Ascending aorta (tissue), 2 donors: ENCODE data around the gene MAP3K15. TPM values are rescaled to one million over a fixed set of nuclear protein-coding genes. Genes with fewer than 3 reads are reported as not detected.

ENCODE experiments used
- DNase-seq, 2 donors: peaks; one replicate each; pipeline ENCODE4 v3.0.0-alpha.2; 2019; ENCODE audit warnings: low spot score in 2 of 2
- H3K27ac ChIP-seq, 2 donors: fragments of 200-600 bp; sonication (generic); one replicate each; pipeline ENCODE4 v1.5.1; 2016 to 2017; ENCODE audit warnings: mild to moderate bottlenecking in 1 of 2
- H3K27me3 ChIP-seq: fragments of 200-600 bp; sonication (generic); one replicate; pipeline ENCODE4 v1.5.1; 2017
- H3K36me3 ChIP-seq, 2 donors: fragments of 200-600 bp; sonication (generic); one replicate each; pipeline ENCODE4 v1.5.1; 2016
- H3K4me1 ChIP-seq, 2 donors: fragments of 200-600 bp; sonication (generic); one replicate each; pipeline ENCODE4 v1.5.1; 2016 to 2017; ENCODE audit warnings: mild to moderate bottlenecking in 1 of 2
- H3K4me3 ChIP-seq, 2 donors: fragments of 200-600 bp; sonication (generic); one replicate each; pipeline ENCODE4 v1.5.1; 2016 to 2017; ENCODE audit warnings: mild to moderate bottlenecking in 1 of 2
- H3K9me3 ChIP-seq, 2 donors: fragments of 200-600 bp; sonication (generic); one replicate each; pipeline ENCODE4 v1.5.1; 2016
- CTCF ChIP-seq, 3 experiments: fragments of 200-600 bp in 2 of 3; fragments of 450-650 bp in 1 of 3; sonication (generic) in 2 of 3; IDR thresholded peaks; one replicate each; pipeline ENCODE4 v1.5.1; 2016 to 2019; ENCODE audit warnings: antibody characterized with exemption in 3 of 3, mild to moderate bottlenecking in 1 of 3, moderate library complexity in 1 of 3
- intact Hi-C: fragments of 100-400 bp; cut with DNase I; formaldehyde crosslinking; loops from one replicate; pipeline ENCODE4 v1.15.1; 2023
- total RNA-seq: library from RNA; depleted of rRNA; stranded (reverse); fragments of >200 nt; gene quantifications from one replicate; pipeline ENCODE4 v1.1.0, GENCODE V29; 2016

The MAP3K15 gene
- total RNA-seq, 1 donor from 2014 or later: 0.21 TPM

- Histone ChIP-seq H3K27ac (no peak overlapping the region), H3K9me3 (no peaks in the 10 kb centered on the region), H3K4me3 (no peak overlapping the region), H3K27me3 (no peaks in the 10 kb centered on the region), H3K36me3 (no peaks in the 10 kb centered on the region), H3K4me1 (no peaks in the 10 kb centered on the region)
- TF ChIP-seq CTCF (IDR thresholded peaks at IDR 0.05): no peak
- no peak for DNase-seq
- intact Hi-C loops: loop anchor here (10.0 kb wide), 1 partner anchor 712 kb away; no protein-coding TSS in a partner anchor
Measured at GRCh38 chrX:19392703-19393102, 122.6 kb downstream of the MAP3K15 start.

GRCh38 chrX:19392078-19392477 is 123.2 kb downstream of the MAP3K15 start:
- intact Hi-C loops: loop anchor here (10.0 kb wide), 1 partner anchor 713 kb away; no protein-coding TSS in a partner anchor
- Histone ChIP-seq H3K4me3 (no peak overlapping the region), H3K4me1 (no peaks in the 10 kb centered on the region), H3K27me3 (no peaks in the 10 kb centered on the region), H3K9me3 (no peaks in the 10 kb centered on the region), H3K27ac (no peak overlapping the region), H3K36me3 (no peaks in the 10 kb centered on the region)
- no peak for DNase-seq
- TF ChIP-seq CTCF (IDR thresholded peaks at IDR 0.05): no peak

GRCh38 chrX:19389227-19389845 is 126.0 kb downstream of the MAP3K15 start:
- no peak for TF ChIP-seq CTCF (IDR thresholded peaks at IDR 0.05)
- intact Hi-C loops: loop anchor here (10.0 kb wide), 1 partner anchor 75 kb away; no protein-coding TSS in a partner anchor

GRCh38 chrX:19388741-19389140 is 126.6 kb downstream of the MAP3K15 start:
- no peak for TF ChIP-seq CTCF (IDR thresholded peaks at IDR 0.05)
- Histone ChIP-seq H3K27me3 (no peaks in the 10 kb centered on the region), H3K36me3 (no peaks in the 10 kb centered on the region), H3K9me3 (no peaks in the 10 kb centered on the region), H3K4me1 (no peaks in the 10 kb centered on the region), H3K27ac (no peak overlapping the region), H3K4me3 (no peak overlapping the region)
- DNase-seq: no peak
- intact Hi-C loops: loop anchor here (10.0 kb wide), 1 partner anchor 76 kb away; no protein-coding TSS in a partner anchor

More at GRCh38 chrX:19389227-19389845, 126.0 kb downstream of the MAP3K15 start:
- H3K27ac ChIP-seq: no peak overlapping the region
- no peaks in the 10 kb centered on the region for H3K27me3 ChIP-seq
- H3K36me3 ChIP-seq: no peaks in the 10 kb centered on the region
- no peak for DNase-seq
- H3K4me1 ChIP-seq: no peaks in the 10 kb centered on the region
- no peak overlapping the region for H3K4me3 ChIP-seq
- no peaks in the 10 kb centered on the region for H3K9me3 ChIP-seq

GRCh38 chrX:19388064-19388679 is 127.1 kb downstream of the MAP3K15 start:
- no peaks in the 10 kb centered on the region for H3K27me3 ChIP-seq
- no peak overlapping the region for H3K4me3 ChIP-seq
- intact Hi-C loops: loop anchor here (10.0 kb wide), 1 partner anchor 77 kb away; no protein-coding TSS in a partner anchor
- H3K36me3 ChIP-seq: no peaks in the 10 kb centered on the region
- no peak for DNase-seq
- H3K27ac ChIP-seq: no peak overlapping the region
- H3K9me3 ChIP-seq: no peaks in the 10 kb centered on the region
- TF ChIP-seq CTCF (IDR thresholded peaks at IDR 0.05): no peak
- no peaks in the 10 kb centered on the region for H3K4me1 ChIP-seq
